SK-N-SH (cell line): Measurements from ENCODE around the gene SSTR4. TPM values are rescaled to one million over a fixed set of nuclear protein-coding genes. Genes with fewer than 3 reads are reported as not detected.

Experiments used
- CTCF ChIA-PET: fragments of 300-600, 350-600 bp; formaldehyde crosslinking; extraction: SDS; loops from one replicate; lab custom pipeline; 2021; lab: Yijun Ruan, JAX
- POLR2A ChIA-PET: fragments of 350-600 bp; sonication (Branson Sonifier 250); formaldehyde crosslinking; extraction: SDS; loops from one replicate; lab custom pipeline; 2020; ENCODE audit warnings: antibody characterized with exemption, inconsistent platforms; lab: Yijun Ruan, JAX
- DNase-seq: peaks from one replicate; pipeline ENCODE4 v3.0.0; 2012
- H2AFZ ChIP-seq: fragments of 200-600 bp; sonication (generic); 2 replicates; pipeline ENCODE4 v1.8.1; 2016; ENCODE audit warnings: antibody characterized with exemption, mild to moderate bottlenecking, low read depth
- H3F3A ChIP-seq: fragments of 200-600 bp; sonication (generic); replicated peaks from 2 replicates; pipeline ENCODE3; 2016; ENCODE audit warnings: antibody characterized with exemption, mild to moderate bottlenecking; ENCODE audit not compliant: insufficient read depth
- H3K27ac ChIP-seq, 2 experiments: fragments of 200-500 bp in 1 of 2; fragments of 200-600 bp in 1 of 2; sonication (Bioruptor generic) in 1 of 2; sonication (generic), shearing (Covaris generic) in 1 of 2; 2 replicates each; pipeline versions ENCODE4 v1.5.1 to v1.6.1; 2014 to 2016; ENCODE audit warnings: low read depth in 2 of 2, inconsistent platforms in 1 of 2, low read length in 1 of 2, mild to moderate bottlenecking in 1 of 2, mixed read lengths in 1 of 2
- H3K27me3 ChIP-seq: fragments of 200-600 bp; sonication (generic), shearing (Covaris generic); 2 replicates; pipeline ENCODE4 v1.6.1; 2016; ENCODE audit warnings: mixed run types; ENCODE audit not compliant: insufficient read depth
- H3K36me3 ChIP-seq, 2 experiments: fragments of 200-500 bp in 1 of 2; fragments of 200-600 bp in 1 of 2; sonication (Bioruptor generic) in 1 of 2; sonication (generic) in 1 of 2; replicated peaks in 1 of 2; 2 replicates each; pipeline versions ENCODE3 to v1.5.1; 2014 to 2016; ENCODE audit warnings: low read length in 1 of 2, mild to moderate bottlenecking in 1 of 2; ENCODE audit not compliant: insufficient read depth in 2 of 2, control insufficient read depth in 1 of 2
- H3K4me1 ChIP-seq, 2 experiments: fragments of 200-500 bp in 1 of 2; fragments of 200-600 bp in 1 of 2; sonication (Bioruptor generic) in 1 of 2; sonication (generic), shearing (Covaris generic) in 1 of 2; 2 replicates each; pipeline versions ENCODE4 v1.5.1 to v1.6.1; 2014 to 2016; ENCODE audit warnings: low read depth in 1 of 2, low read length in 1 of 2, mixed run types in 1 of 2; ENCODE audit not compliant: insufficient read depth in 2 of 2, control insufficient read depth in 1 of 2
- H3K4me2 ChIP-seq: fragments of 200-600 bp; sonication (generic), shearing (Covaris generic); 2 replicates; pipeline ENCODE4 v1.6.1; 2017; ENCODE audit warnings: mixed run types
- H3K4me3 ChIP-seq, 2 experiments: fragments of 200-500 bp in 1 of 2; fragments of 200-600 bp in 1 of 2; sonication (Bioruptor generic) in 1 of 2; sonication (generic), shearing (Covaris generic) in 1 of 2; 2 replicates each; pipeline versions ENCODE4 v1.5.1 to v1.8.1; 2014 to 2016; ENCODE audit warnings: low read depth in 2 of 2, inconsistent platforms in 1 of 2, low read length in 1 of 2, mild to moderate bottlenecking in 1 of 2, mixed read lengths in 1 of 2, moderate library complexity in 1 of 2
- H3K79me2 ChIP-seq: fragments of 200-600 bp; sonication (generic); 2 replicates; pipeline ENCODE4 v1.8.1; 2017; ENCODE audit warnings: mild to moderate bottlenecking; ENCODE audit not compliant: insufficient read depth
- H3K9ac ChIP-seq: fragments of 200-600 bp; sonication (generic); 2 replicates; pipeline ENCODE4 v1.6.1; 2017; ENCODE audit warnings: mixed run types
- H3K9me2 ChIP-seq: fragments of 200-600 bp; sonication (generic); 2 replicates; pipeline ENCODE4 v1.6.1; 2017; ENCODE audit warnings: mixed run types
- H3K9me3 ChIP-seq: fragments of 200-600 bp; sonication (generic); 2 replicates; pipeline ENCODE4 v1.6.1; 2017; ENCODE audit warnings: mixed run types, mild to moderate bottlenecking, moderate library complexity
- H4K20me1 ChIP-seq: fragments of 200-600 bp; sonication (generic); 2 replicates; pipeline ENCODE4 v1.6.1; 2017; ENCODE audit warnings: mild to moderate bottlenecking, mixed run types; ENCODE audit not compliant: insufficient read depth
- CTCF ChIP-seq: fragments of 200-600 bp; sonication (generic); IDR thresholded peaks from 2 replicates; pipeline ENCODE4 v1.6.1; 2017; ENCODE audit warnings: antibody characterized with exemption, mild to moderate bottlenecking, moderate library complexity
- EP300 ChIP-seq, 2 experiments: IDR thresholded peaks; 2 replicates each; pipeline versions ENCODE4 v1.4.0 to v1.6.1; 2012; ENCODE audit warnings: borderline replicate concordance in 1 of 2, low read depth in 1 of 2, low read length in 1 of 2
- FOSL2 ChIP-seq: IDR thresholded peaks from 2 replicates; pipeline ENCODE4 v1.4.0; 2012; ENCODE audit warnings: low read depth, mild to moderate bottlenecking, moderate library complexity, borderline replicate concordance
- FOXM1 ChIP-seq: IDR thresholded peaks from 2 replicates; pipeline ENCODE4 v1.4.0; 2012; ENCODE audit warnings: low read depth, mild to moderate bottlenecking
- GATA2 ChIP-seq: sonication (generic); formaldehyde crosslinking; IDR thresholded peaks from 2 replicates; pipeline ENCODE4 v1.5.0; 2020; ENCODE audit warnings: mild to moderate bottlenecking, missing genetic modification reagents
- IRF3 ChIP-seq: fragments of 150-350 bp; IDR thresholded peaks from 2 replicates; pipeline ENCODE4 v1.6.1; 2016; ENCODE audit warnings: mild to moderate bottlenecking, low read depth, low read length
- JUND ChIP-seq: IDR thresholded peaks from 2 replicates; pipeline ENCODE4 v1.4.0; 2012
- MAX ChIP-seq: IDR thresholded peaks from 2 replicates; pipeline ENCODE4 v1.4.0; 2012; ENCODE audit warnings: low read depth
- PBX3 ChIP-seq: IDR thresholded peaks from 2 replicates; pipeline ENCODE4; 2012
- REST ChIP-seq: IDR thresholded peaks from 2 replicates; pipeline ENCODE4 v1.6.1; 2012; ENCODE audit warnings: mild to moderate bottlenecking, low read depth, low read length, moderate library complexity
- RFX5 ChIP-seq: IDR thresholded peaks from 2 replicates; pipeline ENCODE4 v1.6.1; 2012; ENCODE audit warnings: mild to moderate bottlenecking, improper control_type of control experiment, low read length
- RXRA ChIP-seq: IDR thresholded peaks from 2 replicates; pipeline ENCODE4 v1.4.0; 2012; ENCODE audit warnings: low read depth, mild to moderate bottlenecking, borderline replicate concordance
- SIN3A ChIP-seq: IDR thresholded peaks from 2 replicates; pipeline ENCODE4 v1.6.1; 2012; ENCODE audit warnings: low read depth, mild to moderate bottlenecking, low read length, moderate library complexity, borderline replicate concordance
- SMC3 ChIP-seq: IDR thresholded peaks from 2 replicates; pipeline ENCODE4 v1.6.1; 2012; ENCODE audit warnings: low read depth, low read length, improper control_type of control experiment
- USF2 ChIP-seq: fragments of 150-350 bp; IDR thresholded peaks from 2 replicates; pipeline ENCODE4 v1.6.1; 2017; ENCODE audit warnings: antibody characterized with exemption, low read length, low read depth, borderline replicate concordance
- WGBS: methylation state at CpG from one replicate; pipeline ENCODE4 v1.1.6; 2017; ENCODE audit warnings: low lambda C conversion rate; 5-methylcytosine and 5-hydroxymethylcytosine counted together
- polyA plus RNA-seq, 3 experiments: library from polyadenylated mRNA; depleted of rRNA; stranded (reverse); fragments of >200 nt; gene quantifications; 2 replicates each; pipeline ENCODE4 v1.2.3, GENCODE V29; 2012

The SSTR4 gene
- polyA plus RNA-seq, 1 of the 3 experiments (the other 2 are of a cell fraction): not detected

GRCh38 chr20:23018941-23019340 is 16.2 kb upstream of the SSTR4 start:
- H3K9ac ChIP-seq: no peak overlapping the region
- TF ChIP-seq JUND (no peak), SIN3A (no peak), USF2 (no peak), RFX5 (no peak), PBX3 (no peak), FOSL2 (no peak), GATA2 (CRISPR knock-in tag) (no peak), RXRA (no peak), FOXM1 (no peak), MAX (no peak), IRF3 (no peak), CTCF (no peak), REST (no peak), SMC3 (no peak), EP300 (IDR thresholded peaks at IDR 0.05; ENCODE audit: borderline replicate concordance in 1 of 2, low read depth in 1 of 2, low read length in 1 of 2) (no peak)
- no peaks in the 10 kb centered on the region for H3K36me3 ChIP-seq
- no peak for DNase-seq
- H3K4me3 ChIP-seq: no peak overlapping the region
- no peaks in the 10 kb centered on the region for H3K9me2 ChIP-seq
- H3K4me1 ChIP-seq: no peaks in the 10 kb centered on the region
- H3F3A ChIP-seq: no peaks in the 10 kb centered on the region
- WGBS: 18% methylated on average over 10 of the region's 11 CpGs
- ChIA-PET CTCF (no interaction called here), POLR2A (no interaction called here)
- no peaks in the 10 kb centered on the region for H3K9me3 ChIP-seq
- H3K27ac ChIP-seq: no peak overlapping the region
- H3K79me2 ChIP-seq: no peaks in the 10 kb centered on the region
- H3K4me2 ChIP-seq: no peak overlapping the region
- H4K20me1 ChIP-seq: no peaks in the 10 kb centered on the region
- H2AFZ ChIP-seq: no peak overlapping the region
- peaks cover 20% of the 10 kb centered on the region; the same call in 1 of the 2 replicates for H3K27me3 ChIP-seq
